CD14-positive monocyte (primary cell): ENCODE measurements around the gene IL34. TPM values are rescaled to one million over a fixed set of nuclear protein-coding genes. Genes with fewer than 3 reads are reported as not detected.
"Not testable (repeated sequence)": the region's sequence is repeated elsewhere in the genome, so short reads cannot be mapped to it uniquely, and the experiment has no call there.

Experiments
- DNase-seq, 3 donors: peaks; one replicate each; pipeline ENCODE4 v3.0.0-alpha.2; 2011 to 2022
- H2AFZ ChIP-seq: 2 replicates; pipeline ENCODE4 v1.6.0; 2012; ENCODE audit warnings: mild to moderate bottlenecking, low read depth, low read length, inconsistent platforms; ENCODE audit not compliant: insufficient read depth, poor library complexity, severe bottlenecking
- H3K27ac ChIP-seq, 2 donors: 1 replicate in 1 of 2; 2 replicates in 1 of 2; pipeline ENCODE4 v1.5.1; 2012 to 2013; ENCODE audit warnings: low read length in 2 of 2, control low read depth in 1 of 2, inconsistent platforms in 1 of 2, low read depth in 1 of 2, mild to moderate bottlenecking in 1 of 2
- H3K27me3 ChIP-seq, 2 donors: one replicate each; pipeline versions ENCODE4 v1.6.0 to v1.6.1; 2011 to 2013; ENCODE audit warnings: low read length in 2 of 2; ENCODE audit not compliant: control insufficient read depth in 2 of 2, insufficient read depth in 2 of 2
- H3K36me3 ChIP-seq, 2 donors: replicated peaks in 1 of 2; 1 replicate in 1 of 2; 2 replicates in 1 of 2; pipeline versions ENCODE4 v1.5.1 to v1.6.1; 2012 to 2013; ENCODE audit warnings: low read length in 2 of 2, control low read depth in 1 of 2, inconsistent platforms in 1 of 2, mild to moderate bottlenecking in 1 of 2; ENCODE audit not compliant: insufficient read depth in 2 of 2, control insufficient read depth in 1 of 2
- H3K4me1 ChIP-seq, 2 donors: 1 replicate in 1 of 2; 2 replicates in 1 of 2; pipeline versions ENCODE4 v1.5.1 to v1.6.1; 2012 to 2013; ENCODE audit warnings: low read length in 2 of 2, control low read depth in 1 of 2, inconsistent platforms in 1 of 2, mild to moderate bottlenecking in 1 of 2, moderate library complexity in 1 of 2; ENCODE audit not compliant: insufficient read depth in 2 of 2, control insufficient read depth in 1 of 2
- H3K4me2 ChIP-seq: replicated peaks from 2 replicates; pipeline ENCODE3; 2012; ENCODE audit warnings: low read length, moderate library complexity, mild to moderate bottlenecking; ENCODE audit not compliant: poor library complexity, severe bottlenecking; ENCODE audit errors: extremely low read depth
- H3K4me3 ChIP-seq, 3 experiments: fragments of 200-600 bp in 1 of 3; sonication (generic) in 1 of 3; replicated peaks in 1 of 3; 1 replicate in 2 of 3; 2 replicates in 1 of 3; pipeline ENCODE4 v1.5.1; 2011 to 2013; ENCODE audit warnings: low read length in 3 of 3, mild to moderate bottlenecking in 3 of 3, control low read depth in 2 of 3, low read depth in 2 of 3, inconsistent platforms in 1 of 3, moderate library complexity in 1 of 3
- H3K79me2 ChIP-seq: 2 replicates; pipeline ENCODE4 v1.6.0; 2012; ENCODE audit warnings: mild to moderate bottlenecking, control low read depth, inconsistent platforms, low read length, moderate library complexity; ENCODE audit not compliant: insufficient read depth
- H3K9ac ChIP-seq: 2 replicates; pipeline ENCODE4 v1.6.0; 2017; ENCODE audit warnings: low read length, mild to moderate bottlenecking; ENCODE audit not compliant: insufficient read depth, poor library complexity, severe bottlenecking
- H3K9me3 ChIP-seq, 2 donors: replicated peaks in 1 of 2; 1 replicate in 1 of 2; 2 replicates in 1 of 2; pipeline versions ENCODE4 v1.5.1 to v1.6.1; 2012 to 2013; ENCODE audit warnings: low read length in 2 of 2, control low read depth in 1 of 2; ENCODE audit not compliant: control insufficient read depth in 1 of 2, insufficient read depth in 1 of 2
- H4K20me1 ChIP-seq: 2 replicates; pipeline ENCODE4 v1.6.0; 2012; ENCODE audit warnings: mild to moderate bottlenecking, low read length, control low read depth, moderate library complexity; ENCODE audit not compliant: insufficient read depth
- H3K27ac Mint-ChIP-seq, 7 donors: one replicate each; pipeline ENCODE4 v1.8.0; 2020; ENCODE audit warnings: mild to moderate bottlenecking in 7 of 7, mixed read lengths in 7 of 7, moderate library complexity in 6 of 7, inconsistent platforms in 2 of 7
- H3K27me3 Mint-ChIP-seq, 3 donors: one replicate each; pipeline ENCODE4 v1.8.0; 2021 to 2022; ENCODE audit warnings: low read depth in 3 of 3, mild to moderate bottlenecking in 3 of 3, mixed read lengths in 3 of 3, moderate library complexity in 3 of 3, inconsistent platforms in 1 of 3
- H3K36me3 Mint-ChIP-seq, 2 donors: one replicate each; pipeline ENCODE4 v1.8.0; 2020; ENCODE audit warnings: mixed read lengths in 2 of 2, inconsistent platforms in 1 of 2, mild to moderate bottlenecking in 1 of 2
- H3K4me1 Mint-ChIP-seq: one replicate; pipeline ENCODE4 v1.8.0; 2020; ENCODE audit warnings: mild to moderate bottlenecking, mixed read lengths
- H3K4me3 Mint-ChIP-seq, 2 donors: one replicate each; pipeline ENCODE4 v1.8.0; 2020; ENCODE audit warnings: mild to moderate bottlenecking in 2 of 2, mixed read lengths in 2 of 2, moderate library complexity in 1 of 2
- H3K9me3 Mint-ChIP-seq, 7 donors: one replicate each; pipeline ENCODE4 v1.8.0; 2020 to 2022; ENCODE audit warnings: mixed read lengths in 7 of 7, mild to moderate bottlenecking in 6 of 7, moderate library complexity in 6 of 7, inconsistent platforms in 2 of 7
- CTCF ChIP-seq: fragments of 200-600 bp; IDR thresholded peaks from one replicate; pipeline ENCODE4 v1.8.0; 2022; ENCODE audit warnings: antibody characterized with exemption, mild to moderate bottlenecking
- WGBS: methylation state at CpG from one replicate; pipeline ENCODE4 v1.1.5; 2013; ENCODE audit warnings: missing lambda C conversion rate; ENCODE audit not compliant: insufficient coverage; 5-methylcytosine and 5-hydroxymethylcytosine counted together
- intact Hi-C, 2 donors: fragments of 100-400 bp; cut with micrococcal nuclease; formaldehyde crosslinking; loops; one replicate each; pipeline versions ENCODE4 v1.15.0 to v1.15.1; 2023
- polyA plus RNA-seq, 3 donors: library from polyadenylated mRNA; depleted of rRNA in 1 of 3; unstranded in 2 of 3; stranded (reverse) in 1 of 3; fragments of 300-500 nt in 2 of 3; fragments of >200 nt in 1 of 3; fragmentation: Illumina TruSeq in 2 of 3; gene quantifications; 1 replicate in 2 of 3; 2 replicates in 1 of 3; pipeline ENCODE4 v1.2.3, GENCODE V29; 2012 to 2021

Gene IL34
- polyA plus RNA-seq, 3 donors, result not detected

DNA sequence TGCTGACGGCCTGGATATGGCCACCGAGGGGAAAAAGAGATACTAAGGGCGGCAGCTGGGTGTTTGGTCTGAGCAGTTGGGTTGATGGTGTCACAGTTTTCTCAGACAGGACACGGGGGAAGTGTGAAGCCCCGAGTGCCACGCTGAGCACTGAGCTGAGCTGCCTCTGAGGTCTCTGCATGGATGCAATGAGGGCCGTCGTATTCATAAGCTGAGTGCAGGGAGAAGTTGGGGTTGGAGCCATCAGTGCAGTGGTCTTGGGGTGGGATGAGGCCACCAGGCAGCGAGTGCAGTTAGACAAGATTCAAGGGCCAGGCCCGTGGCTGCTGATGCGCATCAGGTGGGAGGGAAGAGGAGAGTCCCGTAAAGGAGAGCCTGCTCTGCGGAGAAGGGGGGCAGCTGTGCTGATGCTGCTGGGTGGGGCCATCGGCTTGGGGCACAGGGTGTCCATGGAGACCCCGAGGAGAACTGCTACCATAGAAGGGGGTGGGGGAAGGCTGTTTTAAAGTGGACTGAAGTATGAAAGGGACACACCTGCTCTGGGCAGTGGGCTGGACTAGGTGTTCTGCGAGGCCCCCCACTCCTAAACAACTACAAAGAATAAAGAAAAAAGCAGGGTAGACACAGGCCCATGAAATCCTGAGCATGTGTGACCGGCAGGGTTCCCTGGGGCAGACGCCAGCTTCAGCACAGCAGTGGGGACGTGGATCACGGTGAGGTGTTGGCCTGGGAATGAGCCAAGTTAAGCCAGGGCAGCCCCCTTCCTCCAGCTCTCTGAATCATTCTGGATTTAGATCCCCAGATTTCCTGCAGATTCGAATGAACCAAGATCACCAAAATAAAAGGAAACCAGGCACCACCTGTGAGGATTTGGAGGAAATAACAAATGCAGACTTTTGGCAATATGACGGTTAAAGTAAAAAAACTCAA lies 19.7 kb downstream of the IL34 start:
- WGBS, result 94% methylated on average over 19 of the region's 22 CpGs
- peak overlapping the region in 1 of 7 donors; percentile 9 for H3K27ac Mint-ChIP-seq
- H3K4me1 Mint-ChIP-seq, result no peaks in the 10 kb centered on the region
- intact Hi-C loops, result no loop called here
- Histone ChIP-seq H3K79me2 (no peaks in the 10 kb centered on the region), H3K9ac (no peak overlapping the region), H3K36me3 (no peaks in the 10 kb centered on the region), H4K20me1 (no peaks in the 10 kb centered on the region), H3K4me2 (no peak overlapping the region), H3K27ac (no peak overlapping the region), H2AFZ (no peak overlapping the region), H3K4me1 (no peaks in the 10 kb centered on the region), H3K4me3 (no peak overlapping the region), H3K9me3 (no peaks in the 10 kb centered on the region), H3K27me3 (no peaks in the 10 kb centered on the region)
- TF ChIP-seq CTCF, result no peak
- H3K27me3 Mint-ChIP-seq, result peaks cover 1 to 3% (median 2%) of the 10 kb centered on the region in 3 donors
- no peak for DNase-seq
- H3K9me3 Mint-ChIP-seq, result peaks cover 0 to 3% (median 0%) of the 10 kb centered on the region in 7 donors
- H3K4me3 Mint-ChIP-seq, result no peak overlapping the region
- peaks cover 4 to 10% of the 10 kb centered on the region in 2 donors for H3K36me3 Mint-ChIP-seq

- intact Hi-C loops, result no loop called here
- no peak for DNase-seq
- Histone ChIP-seq H3K4me1 (no peaks in the 10 kb centered on the region), H3K27ac (no peak overlapping the region), H4K20me1 (no peaks in the 10 kb centered on the region), H3K9ac (no peak overlapping the region), H3K27me3 (no peaks in the 10 kb centered on the region), H3K4me2 (no peak overlapping the region), H3K9me3 (no peaks in the 10 kb centered on the region), H2AFZ (no peak overlapping the region), H3K79me2 (no peaks in the 10 kb centered on the region), H3K36me3 (no peaks in the 10 kb centered on the region), H3K4me3 (no peak overlapping the region)
- Mint-ChIP-seq H3K9me3 (peaks cover 0 to 3% (median 0%) of the 10 kb centered on the region in 7 donors), H3K27me3 (peaks cover 0 to 3% (median 0%) of the 10 kb centered on the region in 3 donors), H3K27ac (no peak overlapping the region), H3K36me3 (peaks cover 6% of the 10 kb centered on the region in 2 donors), H3K4me1 (no peaks in the 10 kb centered on the region), H3K4me3 (no peak overlapping the region)
- no peak for TF ChIP-seq CTCF
- 100% methylated on average over 1 of the region's 2 CpGs for whole genome bisulfite sequencing
Observed at GRCh38 chr16:70670175-70670574, 23.8 kb downstream of the IL34 start.

- H3K4me1 ChIP-seq, H2AFZ ChIP-seq, H3K36me3 ChIP-seq, H3K4me3 ChIP-seq, H3K4me1 Mint-ChIP-seq, H3K9me3 ChIP-seq, H3K36me3 Mint-ChIP-seq, H3K27me3 ChIP-seq, H3K4me2 ChIP-seq, DNase-seq, H3K79me2 ChIP-seq, H4K20me1 ChIP-seq, H3K27ac ChIP-seq, H3K9ac ChIP-seq, H3K27me3 Mint-ChIP-seq, H3K27ac Mint-ChIP-seq, H3K4me3 Mint-ChIP-seq, intact Hi-C loops, H3K9me3 Mint-ChIP-seq: not testable (repeated sequence)
- 100% methylated on average over 3 of the region's 4 CpGs for WGBS
Observed at GRCh38 chr16:70670938-70671337, 24.6 kb downstream of the IL34 start.
